Heart right ventricle (tissue), 16 donors: ENCODE measurements around the gene MALSU1. TPM values are rescaled to one million over a fixed set of nuclear protein-coding genes. Genes with fewer than 3 reads are reported as not detected.
A peak's percentile ranks its signal among the peaks of the same experiment; 100 is the strongest.

Experiments
- ATAC-seq, 8 donors: fragments of 200-7000 bp; cut with Tn5 transposase; one replicate each; pipeline ENCODE4 v1.9.1; 2020; ENCODE audit warnings: mild to moderate bottlenecking in 8 of 8, moderate library complexity in 8 of 8, moderate number of reproducible peaks in 1 of 8
- DNase-seq, 2 donors: peaks; one replicate each; pipeline ENCODE4 v3.0.0-alpha.2; 2020
- H3K27ac ChIP-seq, 10 donors: fragments of 200-600 bp; sonication (generic) in 2 of 10; one replicate each; pipeline versions ENCODE4 v1.5.0 to v1.8.0; 2020 to 2022; ENCODE audit warnings: mild to moderate bottlenecking in 3 of 10
- H3K27me3 ChIP-seq, 7 donors: fragments of 200-600 bp; one replicate each; pipeline ENCODE4 v1.8.0; 2021 to 2022; ENCODE audit warnings: mild to moderate bottlenecking in 2 of 7
- H3K36me3 ChIP-seq, 9 donors: fragments of 200-600 bp; sonication (generic) in 1 of 9; one replicate each; pipeline versions ENCODE4 v1.5.0 to v1.8.0; 2020 to 2022; ENCODE audit warnings: mild to moderate bottlenecking in 2 of 9
- H3K4me1 ChIP-seq, 9 donors: fragments of 200-600 bp; sonication (generic) in 1 of 9; one replicate each; pipeline versions ENCODE4 v1.5.0 to v1.8.0; 2020 to 2022; ENCODE audit warnings: mild to moderate bottlenecking in 4 of 9
- H3K4me3 ChIP-seq, 10 donors: fragments of 200-600 bp; sonication (generic) in 2 of 10; one replicate each; pipeline versions ENCODE4 v1.5.0 to v1.8.0; 2020 to 2022; ENCODE audit warnings: mild to moderate bottlenecking in 7 of 10, moderate library complexity in 2 of 10
- H3K9me3 ChIP-seq, 11 donors: fragments of 200-600 bp in 10 of 11; sonication (generic) in 2 of 11; one replicate each; pipeline versions ENCODE4 v1.5.0 to v1.8.0; 2013 to 2022; ENCODE audit warnings: mild to moderate bottlenecking in 2 of 11, control low read depth in 1 of 11, moderate library complexity in 1 of 11
- CTCF ChIP-seq, 9 donors: fragments of 200-600 bp; sonication (generic) in 2 of 9; IDR thresholded peaks; one replicate each; pipeline versions ENCODE4 v1.5.0 to v1.8.0; 2021 to 2022; ENCODE audit warnings: antibody characterized with exemption in 9 of 9, mild to moderate bottlenecking in 5 of 9, moderate library complexity in 1 of 9
- WGBS, 2 donors: extraction: QIAGEN DNeasy Blood & Tissue Kit; methylation state at CpG; one replicate each; pipeline ENCODE4 v1.1.7; 2013; ENCODE audit warnings: inconsistent platforms in 1 of 2; 5-methylcytosine and 5-hydroxymethylcytosine counted together
- intact Hi-C, 10 donors: fragments of 100-400 bp; cut with DNase I; formaldehyde crosslinking; loops; one replicate each; pipeline versions ENCODE4 v1.11.1 to v1.14.2; 2022
- polyA plus RNA-seq, 2 donors: library from polyadenylated mRNA; stranded (reverse); fragments of 200-250 nt; gene quantifications; one replicate each; pipeline ENCODE4 v1.2.3, GENCODE V29; 2013
- total RNA-seq, 10 donors: library from RNA; stranded (reverse); fragmentation: NEBNext Ultra II Directional in 3 of 10; extraction: Animal tissue kit (Norgen Biotek cat#: 25700) in 3 of 10; gene quantifications; one replicate each; pipeline versions ENCODE4 v1.2.1 to v1.2.4, GENCODE V29; 2021 to 2023
- donor health status: Arrhythmogenic right ventricular cardiomyopathy.
- donor health status: ischemic (EF 13 %, LVEDD 7.1; RV severe dilation, severe dysfunction).
- donor health status: healthy with polysubstance abuse.
- donor health status: DM: no; HTN: yes; CAD: no.
- donor health status: DM: no; HTN: no; CAD: no.
- donor health status: ischemic (EF 25% LVEDD 6.9; RV normal size, moderate dysfunction).
- donor health status: ischemic (EF 25% LVEDD 5.7; RV mildly dilated, moderate dysfunction).
- donor health status: healthy.
- donor health status: DM: yes; HTN: yes; CAD: no.
- donor health status: Ischemic cardiomyopathy.
- donor health status: ischemic (EF 35%, LVEDD 5.7; RV mildly dilated, moderate dysfunction).
- donor health status: nonischemic (EF 11% LVEDD 7.7; RV severe dilation, severe dysfunction).
- donor health status: DM: yes; HTN: yes; CAD: no.
- donor health status: PGD.
- donor health status: ischemic (EF 29% LVEDD 5.4; RV normal size, mild dysfunction).
- donor health status: nonischemic (EF 23%, LVEDD 6.1; RV moderate dilation, normal function).

Gene MALSU1
- total and polyA plus RNA-seq, 12 donors = 21.4 to 132 (median 99.3) TPM

- Histone ChIP-seq H3K9me3 (no peaks in the 10 kb centered on the region), H3K27me3 (no peaks in the 10 kb centered on the region), H3K4me3 (no peak overlapping the region), H3K36me3 (peaks cover 0 to 42% (median 10%) of the 10 kb centered on the region in 9 donors), H3K4me1 (peaks cover 0 to 8% (median 0%) of the 10 kb centered on the region in 9 donors), H3K27ac (no peak overlapping the region)
- 88 to 89% methylated on average over 3 of the region's 3 CpGs for WGBS, 2 donors
- no peak for TF ChIP-seq CTCF (IDR thresholded peaks at IDR 0.05)
- intact Hi-C loops = loop anchor here in 6 of 10 donors (1.0 to 10.0 kb wide), 7 partner anchors 172 to 438 kb away; partner anchors contain the start of genes STK31 (in 2 of the 6) and KLHL7 (in 1 of the 6)
- DNase-seq = no peak
- ATAC-seq = peak in 2 of 8 donors; percentile 19 to 55
Observed at GRCh38 chr7:23276947-23277346, 22.2 kb upstream of the MALSU1 start.

DNA sequence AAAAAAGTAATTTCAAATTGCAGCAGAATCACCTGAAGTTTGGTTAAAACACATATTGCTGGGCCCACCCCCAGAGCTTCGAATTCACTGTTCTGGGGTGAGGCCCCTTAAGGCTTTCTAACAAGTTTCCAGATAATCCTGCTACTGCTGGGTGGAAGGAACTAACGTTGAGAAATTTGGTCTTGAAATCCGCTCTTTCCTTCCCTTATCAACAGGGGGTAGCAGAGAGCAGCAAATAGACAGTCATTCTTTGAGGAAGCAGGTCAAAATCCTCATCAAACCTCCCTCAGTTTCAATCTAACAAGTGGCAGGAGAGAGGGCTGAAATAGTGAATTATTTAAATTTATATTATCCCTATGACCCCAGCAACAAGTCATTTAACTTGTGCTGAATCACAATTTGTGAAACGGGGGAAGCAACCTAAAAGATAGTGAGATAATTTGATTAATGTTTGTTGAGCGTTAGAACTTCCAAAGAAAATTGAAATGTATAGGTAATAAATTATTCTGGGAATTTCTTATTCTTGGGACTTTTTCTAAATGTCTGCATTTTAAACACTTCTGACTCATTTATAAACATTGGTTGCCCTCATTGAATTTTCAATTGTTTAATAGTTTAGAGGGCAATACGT is 21.7 kb upstream of the MALSU1 start:
- TF ChIP-seq CTCF (IDR thresholded peaks at IDR 0.05) = peak; percentile 34 to 79 (median 70)
- intact Hi-C loops = loop anchor here in 6 of 10 donors (1.0 to 10.0 kb wide), 7 partner anchors 173 to 437 kb away; partner anchors contain the start of genes STK31 (in 2 of the 6) and KLHL7 (in 1 of the 6)
- Histone ChIP-seq H3K9me3 (no peaks in the 10 kb centered on the region), H3K36me3 (peaks cover 0 to 38% (median 10%) of the 10 kb centered on the region in 9 donors), H3K27me3 (no peaks in the 10 kb centered on the region), H3K4me1 (peaks cover 0 to 8% (median 0%) of the 10 kb centered on the region in 9 donors), H3K4me3 (no peak overlapping the region), H3K27ac (no peak overlapping the region)
- DNase-seq = peak in 1 of 2 donors; percentile 18
- ATAC-seq = peak in 5 of 8 donors; percentile 25 to 66 (median 34)
- 36 to 37% methylated on average over 6 of the region's 6 CpGs for WGBS, 2 donors

DNA sequence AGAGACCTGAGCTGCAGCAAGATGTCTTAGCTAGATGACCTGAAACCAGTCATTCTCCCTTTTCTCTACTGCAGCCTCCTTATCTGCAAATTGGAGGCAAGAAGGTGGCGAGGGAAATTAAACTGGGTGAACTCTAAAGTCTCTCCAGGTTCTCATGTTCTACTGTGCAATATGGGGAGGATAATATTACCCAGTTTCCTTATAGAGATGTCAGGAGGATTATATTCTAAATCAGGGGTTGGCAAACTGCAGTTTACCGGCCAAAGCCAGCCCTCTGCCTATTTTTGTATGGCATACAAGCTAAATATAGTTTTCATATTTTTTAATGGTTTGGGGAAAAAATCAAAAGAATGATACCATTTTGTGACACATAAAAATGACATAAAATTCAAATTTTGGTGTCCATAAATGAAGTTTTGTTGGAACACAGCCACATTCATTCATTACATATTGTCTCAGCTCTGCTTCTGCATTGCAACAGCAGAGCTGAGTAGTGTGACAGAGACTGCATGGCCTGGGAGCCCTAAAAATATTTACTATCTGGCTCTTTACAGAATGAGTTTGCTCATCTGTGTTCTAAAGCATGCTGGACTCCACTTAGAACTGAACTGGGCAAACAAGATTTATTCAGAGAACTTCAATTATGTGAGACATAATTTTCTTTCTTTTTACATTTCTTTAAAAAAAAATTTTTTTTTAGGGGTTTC is 19.2 kb upstream of the MALSU1 start:
- Histone ChIP-seq H3K36me3 (peaks cover 0 to 26% (median 0%) of the 10 kb centered on the region in 9 donors), H3K27me3 (no peaks in the 10 kb centered on the region), H3K9me3 (no peaks in the 10 kb centered on the region), H3K4me3 (no peak overlapping the region), H3K27ac (no peak overlapping the region), H3K4me1 (no peaks in the 10 kb centered on the region)
- ATAC-seq (no peak), DNase-seq (no peak)
- no peak for TF ChIP-seq CTCF (IDR thresholded peaks at IDR 0.05)
- intact Hi-C loops = loop anchor here in 5 of 10 donors (5.0 to 10.0 kb wide), 5 partner anchors 175 to 435 kb away; partner anchors contain the start of genes STK31 (in 2 of the 5) and KLHL7 (in 1 of the 5)
- 83 to 90% methylated on average over 2 of the region's 2 CpGs for WGBS, 2 donors

DNA sequence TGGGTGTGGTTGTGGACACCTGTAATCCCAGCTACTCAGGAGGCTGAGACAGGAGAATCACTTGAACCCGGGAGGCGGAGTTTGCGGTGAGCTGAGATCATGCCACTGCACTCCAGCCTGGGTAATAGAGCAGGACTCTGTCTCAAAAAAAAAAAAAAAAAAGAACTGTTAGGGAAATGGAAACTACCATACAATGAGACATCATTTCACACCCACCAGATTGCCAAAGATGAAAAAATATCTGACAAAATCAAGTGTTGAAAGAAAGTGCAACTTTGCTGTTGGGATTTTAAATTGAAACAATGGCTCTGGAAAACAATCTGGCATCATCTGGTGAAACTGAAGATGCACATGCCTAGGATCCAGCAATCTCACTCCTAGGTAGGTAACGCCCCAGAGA is 16.1 kb upstream of the MALSU1 start:
- no peak for TF ChIP-seq CTCF (IDR thresholded peaks at IDR 0.05)
- Histone ChIP-seq H3K27me3 (no peaks in the 10 kb centered on the region), H3K4me3 (no peak overlapping the region), H3K36me3 (peaks cover 0 to 14% (median 0%) of the 10 kb centered on the region in 9 donors), H3K27ac (no peak overlapping the region), H3K4me1 (no peaks in the 10 kb centered on the region), H3K9me3 (no peaks in the 10 kb centered on the region)
- 93 to 98% methylated on average over 4 of the region's 4 CpGs for WGBS, 2 donors
- ATAC-seq (no peak), DNase-seq (no peak)
- intact Hi-C loops = no loop called here
